ENCODE measurements around the gene SPRY2. TPM values are rescaled to one million over a fixed set of nuclear protein-coding genes. Genes with fewer than 3 reads are reported as not detected.
A peak's percentile ranks its signal among the peaks of the same experiment; 100 is the strongest.

Gene SPRY2
- polyA plus RNA-seq, 1 donor from 2014 or later: 6.0 TPM

- Histone ChIP-seq H3K9me3 (ENCODE audit: low read length) (no peaks in the 10 kb centered on the region), H3K9me2 (ENCODE audit: insufficient read depth, low read length) (no peaks in the 10 kb centered on the region), H3F3A (ENCODE audit: insufficient read depth, low read length, poor library complexity, severe bottlenecking) (no peaks in the 10 kb centered on the region), H2AFZ (ENCODE audit: low read depth, low read length) (no peak overlapping the region), H3K4me3 (ENCODE audit: low read length) (peak overlapping the region; percentile 92), H3K27me3 (ENCODE audit: insufficient read depth, low read depth, low read length) (no peaks in the 10 kb centered on the region), H3K4me2 (ENCODE audit: low read length) (no peak overlapping the region), H3K36me3 (ENCODE audit: insufficient read depth, low read length) (peaks cover 8% of the 10 kb centered on the region), H3K27ac (ENCODE audit: low read length) (no peak overlapping the region), H4K20me1 (ENCODE audit: insufficient read depth) (peaks cover 9% of the 10 kb centered on the region), H3K9ac (ENCODE audit: low read length) (no peak overlapping the region), H3K79me2 (replicated peaks; ENCODE audit: insufficient read depth, low read length) (peaks cover 61% of the 10 kb centered on the region)
- no peak for TF ChIP-seq TAF1 (IDR thresholded peaks at IDR 0.05; ENCODE audit: low read depth)
Measured at GRCh38 chr13:80336370-80336769, 4.6 kb downstream of the SPRY2 start.

- no peak overlapping the region for H3K27ac ChIP-seq (ENCODE audit: low read length)
- H3K27me3 ChIP-seq (ENCODE audit: insufficient read depth, low read depth, low read length): no peaks in the 10 kb centered on the region
- peaks cover 57% of the 10 kb centered on the region for H3K79me2 ChIP-seq (replicated peaks; ENCODE audit: insufficient read depth, low read length)
- H3K4me3 ChIP-seq (ENCODE audit: low read length): no peak overlapping the region
- no peaks in the 10 kb centered on the region for H3F3A ChIP-seq (ENCODE audit: insufficient read depth, low read length, poor library complexity, severe bottlenecking)
- peaks cover 8% of the 10 kb centered on the region for H3K36me3 ChIP-seq (ENCODE audit: insufficient read depth, low read length)
- no peak for TF ChIP-seq CTCF (IDR thresholded peaks at IDR 0.05; ENCODE audit: poor library complexity, severe bottlenecking)
- no peak for TF ChIP-seq RAD21 (conservative IDR thresholded peaks at IDR 0.05)
- no peak for TF ChIP-seq REST (IDR thresholded peaks at IDR 0.05; ENCODE audit: borderline replicate concordance)
- no peak for TF ChIP-seq SMC3 (conservative IDR thresholded peaks at IDR 0.05; ENCODE audit: poor library complexity)
- no peak for TF ChIP-seq MXI1 (conservative IDR thresholded peaks at IDR 0.05; ENCODE audit: poor library complexity, severe bottlenecking)
- no peak for TF ChIP-seq EP300 (conservative IDR thresholded peaks at IDR 0.05; ENCODE audit: poor library complexity, severe bottlenecking)
- no peak for TF ChIP-seq POLR2AphosphoS5 (IDR thresholded peaks at IDR 0.05)
- TF ChIP-seq TAF1 (IDR thresholded peaks at IDR 0.05; ENCODE audit: low read depth): no peak
- no peak for TF ChIP-seq EZH2 (IDR thresholded peaks at IDR 0.05; ENCODE audit: borderline replicate concordance, insufficient read depth, low read length, poor library complexity, severe bottlenecking)
- H3K9me3 ChIP-seq (ENCODE audit: low read length): no peaks in the 10 kb centered on the region
- H2AFZ ChIP-seq (ENCODE audit: low read depth, low read length): no peak overlapping the region
- no peak overlapping the region for H3K9ac ChIP-seq (ENCODE audit: low read length)
- H3K4me2 ChIP-seq (ENCODE audit: low read length): no peak overlapping the region
- peaks cover 9% of the 10 kb centered on the region for H4K20me1 ChIP-seq (ENCODE audit: insufficient read depth)
- no peaks in the 10 kb centered on the region for H3K9me2 ChIP-seq (ENCODE audit: insufficient read depth, low read length)
Measured at GRCh38 chr13:80334597-80335260, 6.2 kb downstream of the SPRY2 start.
